Inflammatory macrophage treated with lipopolysaccharide for 1 hour (primary cell): ENCODE data around the gene SBNO2.

Experiments used
- DNase-seq, 2 donors: peaks; one replicate each; pipeline ENCODE4 v3.0.0-alpha.2; 2020 to 2022

The SBNO2 gene

GRCh38 chr19:1168572-1169410, 5.3 kb downstream of the SBNO2 start:
- peak in 1 of 2 donors; percentile 51 for DNase-seq

DNA sequence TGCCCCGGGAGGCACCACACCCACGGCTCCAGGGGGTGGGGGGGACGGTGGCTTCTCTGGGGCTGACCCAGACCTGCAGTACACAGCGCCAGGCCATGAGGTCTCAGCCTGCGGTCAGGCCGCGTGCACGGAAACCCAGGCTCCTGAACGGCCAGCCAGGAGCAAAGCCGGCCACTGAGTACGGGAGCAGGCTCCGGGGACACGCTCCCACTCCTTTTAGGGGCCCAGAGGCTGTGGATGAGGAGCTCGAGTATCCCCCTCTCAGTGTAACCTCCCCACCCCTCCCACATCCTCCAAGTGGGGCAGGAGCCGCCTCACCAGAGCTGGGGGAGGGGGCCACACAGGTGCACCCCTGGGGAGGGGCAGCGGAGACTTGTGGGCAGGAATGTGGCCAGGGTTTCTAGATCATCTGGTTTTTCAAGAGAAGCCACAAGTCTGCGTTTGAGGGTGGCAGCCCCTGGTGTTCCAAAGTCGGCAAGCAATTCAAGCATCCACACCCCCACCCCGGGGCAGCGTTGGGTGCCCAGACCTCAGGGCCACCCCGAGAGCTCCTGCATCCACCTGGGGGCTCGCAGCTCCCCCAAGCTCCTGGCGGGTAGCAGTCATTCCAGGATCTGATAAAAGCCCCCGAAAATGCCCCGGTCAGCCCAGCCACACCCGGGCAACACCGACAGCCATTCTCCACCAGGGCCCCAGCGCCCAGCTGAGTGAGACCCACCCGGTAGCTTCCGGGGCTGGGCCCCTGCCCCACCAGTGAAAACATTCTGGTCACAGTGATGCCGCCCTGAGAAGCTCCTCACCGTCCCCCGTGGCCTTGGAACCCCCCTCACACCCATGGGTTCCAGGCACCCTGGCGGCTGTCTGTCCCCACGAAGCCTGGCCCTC, 6.1 kb downstream of the SBNO2 start:
- no peak for DNase-seq

- no peak for DNase-seq
Measured at GRCh38 chr19:1166872-1167573, 7.0 kb downstream of the SBNO2 start.

DNA sequence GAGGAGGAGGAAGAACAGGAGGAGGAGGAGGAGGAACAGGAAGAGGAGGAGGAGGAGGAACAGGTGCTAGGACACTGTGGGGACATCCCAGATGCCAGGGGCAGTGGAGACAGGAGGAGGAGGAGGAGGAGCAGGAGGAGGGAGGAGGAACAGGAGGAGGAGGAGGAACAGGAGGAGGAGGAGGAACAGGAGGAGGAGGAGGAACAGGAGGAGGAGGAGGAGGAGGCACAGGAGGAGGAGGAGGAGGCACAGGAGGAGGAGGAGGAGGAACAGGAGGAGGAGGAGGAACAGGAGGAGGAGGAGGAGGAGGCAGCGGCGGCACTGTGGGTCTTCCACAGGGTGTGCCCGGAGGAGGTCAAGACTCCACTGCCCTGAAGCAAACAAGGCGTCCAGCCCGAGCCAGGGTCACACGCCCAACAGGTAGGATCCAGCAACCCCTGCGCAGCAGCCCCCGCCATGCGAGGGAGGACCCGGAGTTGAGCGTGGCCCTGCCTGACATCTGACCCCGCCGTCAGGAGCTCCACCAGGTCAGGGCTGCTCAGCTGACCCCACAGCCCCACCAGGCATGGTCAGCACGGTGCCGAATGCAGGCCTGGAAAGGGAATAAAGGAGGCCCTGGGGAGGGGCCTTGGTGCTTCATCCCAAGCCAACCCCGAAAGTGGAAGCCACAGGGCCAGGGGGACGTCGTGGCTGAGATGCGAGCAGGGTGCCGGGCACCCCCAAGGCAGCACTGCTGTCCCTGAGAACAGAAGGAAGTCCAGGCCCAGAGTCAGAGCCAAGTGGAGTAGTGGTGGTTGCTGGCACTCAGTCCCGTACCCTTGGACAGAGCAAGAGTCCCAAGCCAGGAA, 9.2 kb downstream of the SBNO2 start:
- DNase-seq = no peak

DNA sequence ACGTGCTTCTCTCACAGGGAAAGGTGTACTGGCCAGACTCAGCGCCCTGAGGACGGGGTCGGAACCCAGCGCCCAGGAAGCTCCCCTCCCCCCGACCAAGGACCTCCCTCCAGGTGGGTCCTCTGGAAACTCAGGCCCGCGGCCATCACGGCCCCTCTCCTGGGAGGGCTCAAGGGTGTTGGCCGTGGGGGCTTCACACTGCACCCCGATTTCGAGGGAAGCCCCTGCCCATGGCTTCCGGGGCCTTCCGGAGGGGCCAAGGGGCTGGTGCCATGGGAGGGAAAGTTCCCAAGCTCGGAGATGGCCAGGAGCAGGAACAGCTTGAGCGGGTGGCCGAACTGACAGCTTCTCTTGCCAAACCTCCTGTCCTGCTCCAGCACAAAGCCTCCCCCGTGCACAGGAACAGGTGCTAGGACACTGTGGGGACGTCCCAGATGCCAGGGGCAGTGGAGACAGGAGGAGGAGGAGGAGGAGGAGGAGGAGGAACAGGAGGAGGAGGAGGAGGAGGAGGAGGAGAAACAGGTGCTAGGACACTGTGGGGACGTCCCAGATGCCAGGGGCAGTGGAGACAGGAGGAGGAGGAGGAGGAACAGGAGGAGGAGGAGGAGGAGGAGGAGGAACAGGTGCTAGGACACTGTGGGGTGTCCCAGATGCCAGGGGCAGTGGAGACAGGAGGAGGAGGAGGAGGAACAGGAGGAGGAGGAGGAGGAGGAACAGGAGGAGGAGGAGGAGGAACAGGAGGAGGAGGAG, 10.0 kb downstream of the SBNO2 start:
- DNase-seq = no peak

DNA sequence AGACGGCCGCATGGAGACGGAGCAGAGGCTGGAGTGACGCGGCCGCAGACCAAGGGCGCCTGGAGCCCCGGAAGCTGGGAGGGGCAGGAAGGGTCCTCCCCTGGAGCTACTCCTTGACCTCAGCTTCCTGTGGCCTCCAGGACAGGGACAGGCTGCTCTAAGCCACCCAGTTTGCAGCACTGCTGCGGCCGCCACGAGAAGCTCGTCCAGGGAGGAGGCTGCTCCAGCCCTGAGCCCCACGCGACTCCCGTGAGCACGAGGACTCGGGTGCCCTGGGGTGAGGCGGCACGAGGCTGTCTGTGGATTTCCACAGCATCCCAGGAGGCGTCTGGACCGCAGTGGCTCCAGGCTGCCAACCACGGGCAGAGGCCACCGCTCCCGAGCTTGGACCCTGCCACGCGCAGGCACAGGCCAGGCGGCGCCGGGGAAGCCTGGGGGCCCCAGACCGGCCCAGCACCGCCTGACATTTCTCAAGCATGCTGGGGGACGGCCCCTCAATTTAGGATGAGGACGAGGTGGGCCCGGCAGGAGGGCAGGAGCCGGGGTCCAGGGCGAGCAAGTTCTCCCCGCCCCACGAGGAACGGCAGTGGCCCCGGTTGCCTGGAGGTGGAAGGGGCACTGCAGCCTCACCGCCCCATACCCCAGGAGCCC, 10.7 kb downstream of the SBNO2 start:
- peak; percentile 80 to 87 for DNase-seq

- DNase-seq = no peak
Measured at GRCh38 chr19:1162404-1163282, 11.4 kb downstream of the SBNO2 start.

- DNase-seq = no peak
Measured at GRCh38 chr19:1161716-1162115, 12.4 kb downstream of the SBNO2 start.

GRCh38 chr19:1159864-1160595, 14.0 kb downstream of the SBNO2 start:
- DNase-seq = no peak

DNA sequence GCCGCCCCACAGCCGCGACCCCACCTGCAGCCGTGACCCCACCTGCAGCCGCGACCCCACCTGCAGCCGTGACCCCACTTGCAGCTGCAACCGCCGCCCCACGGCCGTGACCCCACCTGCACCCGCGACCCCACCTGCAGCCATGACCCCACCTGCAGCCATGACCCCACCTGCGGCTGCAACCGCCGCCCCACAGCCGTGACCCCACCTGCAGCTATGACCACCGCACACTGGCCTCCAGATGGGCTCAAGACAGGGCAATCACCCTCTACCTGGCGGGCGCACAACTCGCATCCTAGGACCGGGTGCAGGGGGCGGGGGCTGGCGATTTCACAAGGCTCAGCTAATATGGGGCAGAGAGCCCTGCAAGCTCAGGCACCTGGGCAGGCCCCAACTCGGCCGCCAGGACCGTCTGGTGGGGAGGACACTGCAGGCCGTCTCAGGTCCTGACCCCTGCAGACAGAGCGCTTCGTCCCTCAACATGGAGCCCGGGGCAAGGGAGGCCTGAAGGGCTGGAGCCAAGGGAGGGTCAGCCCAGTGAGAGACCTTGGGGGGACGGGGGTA, 15.1 kb downstream of the SBNO2 start:
- DNase-seq = no peak

GRCh38 chr19:1157931-1158884, 15.9 kb downstream of the SBNO2 start:
- DNase-seq = no peak

DNA sequence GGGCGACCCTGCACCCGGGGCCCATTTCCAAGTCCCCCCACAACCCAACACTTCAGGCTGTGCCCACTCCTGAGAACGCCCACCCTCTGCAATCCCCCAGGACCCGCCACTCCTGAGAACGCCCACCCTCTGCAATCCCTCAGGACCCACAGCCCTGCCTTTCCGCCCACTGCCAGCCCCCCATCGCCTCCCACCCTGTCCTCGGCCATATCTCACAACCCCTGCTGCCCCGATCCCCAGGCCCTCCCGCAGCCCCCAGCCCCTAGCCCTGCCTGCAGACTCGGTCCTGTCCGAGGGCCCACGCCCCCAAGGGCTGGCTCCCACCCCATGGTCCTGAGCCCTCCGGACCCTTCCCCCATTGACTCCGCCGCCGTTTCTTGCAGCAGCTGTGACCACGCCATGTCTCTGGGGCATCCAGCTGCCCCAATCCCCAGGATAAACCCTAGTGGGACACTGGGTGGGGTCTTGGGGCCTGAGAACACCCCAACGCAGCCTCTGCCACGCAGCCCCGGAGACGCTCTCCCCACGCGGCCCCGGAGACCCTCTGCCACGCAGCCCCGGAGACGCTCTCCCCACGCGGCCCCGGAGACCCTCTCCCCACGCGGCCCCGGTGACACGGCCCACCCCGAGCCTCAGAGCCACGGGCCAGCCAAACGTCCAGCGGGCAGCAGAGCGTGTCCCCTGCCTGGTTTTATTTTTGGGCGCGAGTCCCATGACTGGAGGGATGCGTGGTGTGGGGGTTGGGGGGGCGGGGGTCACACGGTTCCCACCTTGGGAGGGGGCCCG, 17.0 kb downstream of the SBNO2 start:
- no peak for DNase-seq

GRCh38 chr19:1156305-1156801, 17.7 kb downstream of the SBNO2 start:
- DNase-seq = no peak

DNA sequence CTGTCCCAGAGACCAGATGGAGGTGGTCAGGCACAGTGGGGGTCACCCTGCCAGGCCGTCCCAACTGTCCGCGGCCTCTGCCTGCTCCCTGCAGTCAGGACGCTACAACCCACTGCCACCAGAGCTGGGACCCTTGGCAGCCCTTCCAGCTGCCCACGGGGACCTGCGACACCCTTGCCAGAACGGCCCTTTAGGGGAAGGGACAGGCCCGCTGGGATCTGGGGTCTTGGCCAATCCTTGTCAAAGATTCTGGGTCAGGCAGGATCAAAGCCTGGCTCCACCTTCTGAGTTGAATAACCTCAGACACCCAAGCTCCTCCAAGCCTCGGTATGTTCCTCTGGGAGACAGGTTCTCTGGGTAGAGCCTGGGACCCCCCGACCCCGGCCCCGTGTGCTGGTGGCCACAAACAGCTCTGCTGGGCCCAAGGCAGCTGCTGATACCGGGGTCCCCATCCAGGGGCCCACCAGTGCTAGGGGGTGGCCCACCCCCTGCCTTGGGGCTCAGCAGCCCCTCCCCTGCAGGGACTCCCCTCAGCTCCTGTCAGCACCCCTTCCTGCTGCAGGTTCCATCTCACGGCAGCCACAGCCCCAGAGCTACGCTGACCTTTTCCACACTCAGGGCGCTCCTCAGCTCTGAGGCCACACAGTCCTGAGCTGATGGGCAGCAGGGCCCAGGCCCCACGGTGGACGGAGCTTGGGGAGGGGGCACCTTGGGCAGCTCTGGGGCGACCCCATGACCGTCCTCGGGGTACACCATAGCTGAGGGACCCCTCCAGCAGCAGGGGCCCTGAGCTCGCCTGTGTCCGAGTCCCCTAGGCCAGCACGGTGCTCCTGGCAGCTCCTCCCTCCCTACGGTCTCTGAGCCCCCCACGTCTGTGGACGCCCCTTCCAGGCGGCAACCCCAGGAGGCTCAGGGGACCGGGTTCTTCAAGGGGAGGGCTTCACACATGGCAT, 18.4 kb downstream of the SBNO2 start:
- peak in 1 of 2 donors; percentile 45 for DNase-seq

- DNase-seq = peak; percentile 91 to 93
Measured at GRCh38 chr19:1154731-1155351, 19.2 kb downstream of the SBNO2 start.
